Upper lobe of left lung (tissue), 6 donors: Measurements from ENCODE around the gene IMMP2L. TPM values are rescaled to one million over a fixed set of nuclear protein-coding genes. Genes with fewer than 3 reads are reported as not detected.

Experiments
- ATAC-seq, 2 donors: fragments of 200-7000 bp; cut with Tn5 transposase; one replicate each; pipeline ENCODE4 v1.9.1; 2022; ENCODE audit warnings: mild to moderate bottlenecking in 2 of 2, moderate library complexity in 2 of 2; ENCODE audit not compliant: low FRiP score in 2 of 2
- DNase-seq, 2 donors: peaks; one replicate each; pipeline ENCODE4 v3.0.0-alpha.2; 2019 to 2020
- H3K27ac ChIP-seq, 4 donors: fragments of 200-600 bp; sonication (generic); one replicate each; pipeline ENCODE4 v1.5.1; 2016 to 2019
- H3K27me3 ChIP-seq, 4 donors: fragments of 200-600 bp; sonication (generic); one replicate each; pipeline ENCODE4 v1.5.1; 2017 to 2019
- H3K36me3 ChIP-seq, 4 donors: fragments of 200-600 bp; sonication (generic); one replicate each; pipeline ENCODE4 v1.5.1; 2016 to 2019
- H3K4me1 ChIP-seq, 4 donors: fragments of 200-600 bp; sonication (generic); one replicate each; pipeline ENCODE4 v1.5.1; 2018 to 2019
- H3K4me3 ChIP-seq, 4 donors: fragments of 200-600 bp; sonication (generic); one replicate each; pipeline ENCODE4 v1.5.1; 2017 to 2019; ENCODE audit warnings: mild to moderate bottlenecking in 2 of 4, moderate library complexity in 1 of 4
- H3K9me3 ChIP-seq, 4 donors: fragments of 200-600 bp; sonication (generic); one replicate each; pipeline ENCODE4 v1.5.1; 2018 to 2019
- CTCF ChIP-seq, 6 experiments: fragments of 450-650 bp in 4 of 6; fragments of 200-600 bp in 2 of 6; sonication (generic) in 2 of 6; IDR thresholded peaks; one replicate each; pipeline ENCODE4 v1.5.1; 2016 to 2019; ENCODE audit warnings: antibody characterized with exemption in 6 of 6
- EP300 ChIP-seq, 4 donors: sonication (generic); formaldehyde crosslinking; IDR thresholded peaks; one replicate each; pipeline ENCODE4 v1.5.1; 2017; ENCODE audit warnings: antibody characterized with exemption in 4 of 4, control low read depth in 2 of 4
- POLR2A ChIP-seq, 4 donors: fragments of 450-650 bp; IDR thresholded peaks; one replicate each; pipeline ENCODE4 v1.5.1; 2016 to 2017; ENCODE audit warnings: antibody characterized with exemption in 4 of 4, mild to moderate bottlenecking in 2 of 4
- POLR2AphosphoS5 ChIP-seq, 2 donors: sonication (generic); formaldehyde crosslinking; IDR thresholded peaks; one replicate each; pipeline ENCODE4 v1.5.1; 2017; ENCODE audit warnings: antibody characterized with exemption in 2 of 2
- WGBS, 2 donors: methylation state at CpG; one replicate each; pipeline ENCODE4 v1.1.5; 2017 to 2018; 5-methylcytosine and 5-hydroxymethylcytosine counted together
- total RNA-seq, 6 donors: library from RNA; depleted of rRNA in 4 of 6; stranded (reverse); fragments of >200 nt in 4 of 6; gene quantifications; one replicate each; pipeline versions ENCODE4 v1.1.0 to v1.2.1, GENCODE V29; 2016 to 2021
- donor health status: DM: no; HTN: no; CAD: no; lungs with moderate emphysema.
- donor health status: DM: no; HTN: yes; CAD: no; lungs with severe emphysema.

The IMMP2L gene
- total RNA-seq, 6 donors from 2014 or later, result 7.1 to 17.5 (median 11.3) TPM

GRCh38 chr7:110790992-110791391 lies 771.3 kb downstream of the IMMP2L start:
- ATAC-seq (no peak), DNase-seq (no peak)
- no peaks in the 10 kb centered on the region for H3K4me1 ChIP-seq
- H3K27ac ChIP-seq, result no peak overlapping the region
- TF ChIP-seq POLR2A (IDR thresholded peaks at IDR 0.05) (no peak), POLR2AphosphoS5 (IDR thresholded peaks at IDR 0.05) (no peak), CTCF (IDR thresholded peaks at IDR 0.05) (no peak), EP300 (IDR thresholded peaks at IDR 0.05) (no peak)
- no peaks in the 10 kb centered on the region for H3K36me3 ChIP-seq
- no peaks in the 10 kb centered on the region for H3K27me3 ChIP-seq
- no peaks in the 10 kb centered on the region for H3K9me3 ChIP-seq
- H3K4me3 ChIP-seq, result no peak overlapping the region

DNA sequence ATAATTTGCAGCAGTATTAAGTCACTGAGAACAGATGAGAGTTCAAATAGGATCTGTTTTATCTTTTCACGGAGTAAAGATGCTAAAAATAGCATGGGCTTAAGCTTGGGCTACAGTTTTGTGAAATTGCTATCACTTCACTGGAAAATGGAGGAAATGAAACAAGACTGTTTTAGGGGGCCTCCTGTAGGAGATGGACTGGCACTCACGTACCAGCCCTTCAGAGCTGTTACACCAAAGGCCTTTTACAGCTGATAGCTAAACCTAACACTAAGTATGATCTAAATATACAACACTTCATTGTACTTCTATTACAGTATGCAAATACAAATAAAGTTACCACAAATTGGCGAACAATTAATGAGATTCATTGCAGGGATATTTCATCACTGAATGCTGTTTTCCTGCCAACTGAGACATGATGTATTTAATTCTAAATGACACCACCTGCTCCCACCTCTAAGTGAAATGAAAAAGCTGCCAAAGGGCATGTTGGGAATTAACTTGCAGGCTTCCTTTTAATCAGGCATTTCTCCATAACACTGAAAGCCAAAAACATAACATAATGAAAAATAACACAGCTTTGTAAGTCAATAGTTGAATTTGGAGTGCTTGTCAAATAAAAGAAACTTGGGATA lies 775.8 kb downstream of the IMMP2L start:
- no peak for TF ChIP-seq EP300 (IDR thresholded peaks at IDR 0.05)
- TF ChIP-seq CTCF (IDR thresholded peaks at IDR 0.05), result no peak
- no peak for TF ChIP-seq POLR2AphosphoS5 (IDR thresholded peaks at IDR 0.05)
- TF ChIP-seq POLR2A (IDR thresholded peaks at IDR 0.05), result no peak
- WGBS, 2 donors, result 67 to 75% methylated on average over 3 of the region's 3 CpGs

DNA sequence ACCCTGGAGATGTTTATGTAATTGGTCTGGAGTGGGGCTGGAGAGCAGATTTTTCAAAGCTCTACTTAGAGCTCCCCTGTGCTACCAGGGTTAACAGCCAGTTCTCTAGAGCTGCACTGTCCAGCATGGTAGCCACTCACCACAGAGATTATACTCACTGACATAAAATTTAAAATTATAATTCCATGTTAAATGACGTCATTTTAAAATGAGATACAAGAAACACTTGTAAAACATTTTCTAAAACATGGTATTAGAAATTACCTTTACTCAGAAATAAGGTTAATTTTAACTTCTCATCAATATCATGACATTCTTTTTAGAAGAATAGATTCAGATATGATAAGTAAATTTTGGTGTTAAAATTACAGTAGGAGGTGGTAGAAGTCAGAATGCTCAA lies 777.5 kb downstream of the IMMP2L start:
- Histone ChIP-seq H3K27ac (no peak overlapping the region), H3K27me3 (no peaks in the 10 kb centered on the region), H3K9me3 (no peaks in the 10 kb centered on the region), H3K4me3 (no peak overlapping the region), H3K4me1 (no peaks in the 10 kb centered on the region), H3K36me3 (no peaks in the 10 kb centered on the region)
- TF ChIP-seq CTCF (IDR thresholded peaks at IDR 0.05), result no peak
- no peak for TF ChIP-seq POLR2A (IDR thresholded peaks at IDR 0.05)
- TF ChIP-seq EP300 (IDR thresholded peaks at IDR 0.05), result no peak
- no peak for TF ChIP-seq POLR2AphosphoS5 (IDR thresholded peaks at IDR 0.05)
- 86 to 91% methylated on average over 1 of the region's 1 CpG for WGBS, 2 donors
- DNase-seq, result no peak
- no peak for ATAC-seq

More for the DNA sequence above, 775.8 kb downstream of the IMMP2L start:
- Histone ChIP-seq H3K36me3 (no peaks in the 10 kb centered on the region), H3K4me3 (no peak overlapping the region), H3K4me1 (no peaks in the 10 kb centered on the region), H3K27me3 (no peaks in the 10 kb centered on the region), H3K27ac (no peak overlapping the region), H3K9me3 (no peaks in the 10 kb centered on the region)
- DNase-seq (no peak), ATAC-seq (no peak)

DNA sequence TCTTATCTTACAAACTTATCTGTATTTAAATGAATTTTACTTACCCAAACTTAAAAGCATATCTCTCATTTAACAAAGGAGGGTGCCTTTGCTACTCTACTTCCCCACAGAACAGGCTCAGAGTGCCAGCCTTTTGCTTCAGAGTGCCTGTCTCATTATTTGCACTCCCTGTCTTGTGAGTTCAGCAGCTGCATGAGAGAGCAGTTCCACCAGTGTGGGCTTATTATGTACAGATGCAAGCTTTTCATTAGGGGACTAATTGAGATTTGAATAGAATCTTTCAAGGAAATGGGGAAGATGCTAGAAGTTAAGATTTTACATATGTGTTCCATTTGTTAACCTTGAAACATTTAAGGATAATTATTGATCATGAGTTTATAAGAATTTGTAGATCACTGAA lies 781.6 kb downstream of the IMMP2L start:
- Histone ChIP-seq H3K36me3 (no peaks in the 10 kb centered on the region), H3K9me3 (no peaks in the 10 kb centered on the region), H3K4me3 (no peak overlapping the region), H3K4me1 (no peaks in the 10 kb centered on the region), H3K27me3 (no peaks in the 10 kb centered on the region), H3K27ac (no peak overlapping the region)
- DNase-seq (no peak), ATAC-seq (no peak)
- TF ChIP-seq POLR2A (IDR thresholded peaks at IDR 0.05), result no peak
- no peak for TF ChIP-seq POLR2AphosphoS5 (IDR thresholded peaks at IDR 0.05)
- no peak for TF ChIP-seq CTCF (IDR thresholded peaks at IDR 0.05)
- TF ChIP-seq EP300 (IDR thresholded peaks at IDR 0.05), result no peak

GRCh38 chr7:110779339-110779738 lies 783.0 kb downstream of the IMMP2L start:
- TF ChIP-seq POLR2A (IDR thresholded peaks at IDR 0.05) (no peak), POLR2AphosphoS5 (IDR thresholded peaks at IDR 0.05) (no peak)
- Histone ChIP-seq H3K27me3 (no peaks in the 10 kb centered on the region), H3K27ac (no peak overlapping the region), H3K9me3 (no peaks in the 10 kb centered on the region), H3K36me3 (no peaks in the 10 kb centered on the region), H3K4me1 (no peaks in the 10 kb centered on the region), H3K4me3 (no peak overlapping the region)
- DNase-seq (no peak), ATAC-seq (no peak)
- 86 to 95% methylated on average over 3 of the region's 3 CpGs for WGBS, 2 donors
